K562 (cell line): ENCODE data around the gene KAZN. TPM values are rescaled to one million over a fixed set of nuclear protein-coding genes. Genes with fewer than 3 reads are reported as not detected.

Experiments used
- ATAC-seq: fragments of 200-7000 bp; cut with Tn5 transposase; 3 replicates; pipeline ENCODE4 v1.9.1; 2020; ENCODE audit warnings: moderate library complexity
- BruUV-seq: library from RNA; stranded (reverse); fragments of 400-500 nt; replicated peaks from 2 replicates; lab custom pipeline; 2021; lab: Mats Ljungman, UMichigan
- CTCF ChIA-PET: fragments of 300-600 bp; formaldehyde crosslinking; extraction: SDS; loops from one replicate; lab custom pipeline; 2021; ENCODE audit warnings: low intra/inter-chr PET ratio; lab: Yijun Ruan, JAX
- POLR2A ChIA-PET: fragments of 300-600, 350-650 bp; sonication (Branson Sonifier 250); formaldehyde crosslinking; extraction: SDS; loops from one replicate; lab custom pipeline; 2021; ENCODE audit warnings: antibody characterized with exemption, inconsistent platforms; lab: Yijun Ruan, JAX
- DNase-seq, 4 experiments: peaks; one replicate each; pipeline versions ENCODE4 v3.0.0 to v3.0.0-alpha.2; 2011 to 2018; ENCODE audit warnings: low spot score in 3 of 4, mixed read lengths in 3 of 4; ENCODE audit errors: extremely low read depth in 1 of 4
- FAIRE-seq: peaks from 2 replicates; lab custom pipeline; 2011; peaks lifted over from hg19 to GRCh38; lab: Jason Lieb, UNC
- H2AFZ ChIP-seq: 2 replicates; pipeline ENCODE4 v1.6.0; 2011; ENCODE audit warnings: low read depth, low read length, control low read depth, inconsistent platforms
- H3K27ac ChIP-seq: fragments of 200-600 bp; 3 replicates; pipeline ENCODE4 v1.8.0; 2011; ENCODE audit warnings: low read depth, mild to moderate bottlenecking, control low read depth, inconsistent platforms, low read length, moderate library complexity, mixed read lengths; ENCODE audit errors: extremely low read depth
- H3K27me3 ChIP-seq, 2 experiments: fragments of 300-600 bp in 1 of 2; 2 replicates in 1 of 2; 3 replicates in 1 of 2; pipeline versions ENCODE4 v1.6.0 to v1.8.0; 2011; ENCODE audit warnings: inconsistent platforms in 2 of 2, low read length in 2 of 2, mild to moderate bottlenecking in 1 of 2, mixed read lengths in 1 of 2, moderate library complexity in 1 of 2; ENCODE audit not compliant: control insufficient read depth in 2 of 2, insufficient read depth in 2 of 2
- H3K36me3 ChIP-seq: fragments of 300-600 bp; 3 replicates; pipeline ENCODE4 v1.8.0; 2011; ENCODE audit warnings: mild to moderate bottlenecking, low read length, inconsistent platforms; ENCODE audit not compliant: control insufficient read depth, insufficient read depth
- H3K4me1 ChIP-seq, 2 experiments: fragments of 200-600 bp in 1 of 2; replicated peaks in 1 of 2; 2 replicates in 1 of 2; 3 replicates in 1 of 2; pipeline versions ENCODE4 v1.5.1 to v1.8.0; 2011; ENCODE audit warnings: inconsistent platforms in 2 of 2, low read length in 2 of 2, mild to moderate bottlenecking in 1 of 2, mixed read lengths in 1 of 2, moderate library complexity in 1 of 2; ENCODE audit not compliant: control insufficient read depth in 2 of 2, insufficient read depth in 2 of 2
- H3K4me2 ChIP-seq: 2 replicates; pipeline ENCODE4 v1.6.1; 2011; ENCODE audit warnings: low read length, control low read depth, inconsistent platforms, mixed read lengths; ENCODE audit not compliant: insufficient read depth
- H3K4me3 ChIP-seq: fragments of 200-600 bp; sonication (generic), shearing (Covaris generic); 2 replicates; pipeline ENCODE4 v1.5.1; 2016; ENCODE audit warnings: control low read depth, inconsistent platforms
- H3K79me2 ChIP-seq: fragments of 200-600 bp; 3 replicates; pipeline ENCODE4 v1.8.0; 2011; ENCODE audit warnings: low read length, inconsistent platforms; ENCODE audit not compliant: control insufficient read depth, insufficient read depth
- H3K9ac ChIP-seq, 2 experiments: 2 replicates each; pipeline versions ENCODE4 v1.6.0 to v1.6.1; 2011; ENCODE audit warnings: low read depth in 2 of 2, low read length in 2 of 2, control low read depth in 1 of 2, inconsistent platforms in 1 of 2, mild to moderate bottlenecking in 1 of 2, mixed read lengths in 1 of 2; ENCODE audit not compliant: insufficient read depth in 1 of 2
- H3K9me1 ChIP-seq: one replicate; pipeline ENCODE4 v1.6.0; 2011; ENCODE audit warnings: inconsistent platforms, mild to moderate bottlenecking, low read length, moderate library complexity; ENCODE audit not compliant: control insufficient read depth, insufficient read depth
- H3K9me3 ChIP-seq: replicated peaks from 2 replicates; pipeline ENCODE4 v1.5.1; 2011; ENCODE audit warnings: low read depth, low read length, inconsistent platforms; ENCODE audit not compliant: control insufficient read depth, insufficient read depth
- H4K20me1 ChIP-seq: replicated peaks from 2 replicates; pipeline ENCODE4 v1.6.1; 2011; ENCODE audit warnings: low read length, inconsistent platforms, mixed read lengths; ENCODE audit not compliant: control insufficient read depth, insufficient read depth
- TCF15 ChIP-seq: fragments of 250-450 bp; sonication (Bioruptor Pico); IDR thresholded peaks from 2 replicates; pipeline ENCODE4 v1.8.0; 2022; ENCODE audit warnings: moderate library complexity, mild to moderate bottlenecking, inconsistent platforms
- WGBS: fragments of 100-300 bp; shearing (Covaris generic); methylation state at CpG from one replicate; pipeline ENCODE4 v1.1.6; 2016; ENCODE audit warnings: low coverage, mixed read lengths; ENCODE audit not compliant: insufficient coverage; ENCODE audit errors: missing lambda C conversion rate; 5-methylcytosine and 5-hydroxymethylcytosine counted together
- in situ Hi-C: fragments of 300-500 bp; cut with MboI; formaldehyde crosslinking; loops from 4 replicates; pipeline ENCODE4 v1.15.0; 2018; ENCODE audit warnings: inconsistent platforms, mixed read lengths
- intact Hi-C: fragments of 100-400 bp; cut with micrococcal nuclease; formaldehyde crosslinking; loops from 2 replicates; pipeline ENCODE4 v1.14.2; 2022
- polyA plus RNA-seq, 8 experiments: library from polyadenylated mRNA; depleted of rRNA in 4 of 8; stranded (reverse) in 5 of 8; unstranded in 3 of 8; fragments of >200 nt; fragmentation: Nextera tagmentation in 2 of 8; fragmentation: Illumina TruSeq in 1 of 8; extraction: Ambion mirVana in 2 of 8; extraction: Trizol in 1 of 8; gene quantifications; 2 replicates each; pipeline versions ENCODE4 v1.2.1 to v1.2.3, GENCODE V29; 2011 to 2014; ENCODE audit warnings: inconsistent platforms in 1 of 8, missing spikeins in 1 of 8
- total RNA-seq, 7 experiments: library from RNA; depleted of rRNA in 6 of 7; stranded (reverse); fragments of >200 nt in 6 of 7; fragmentation: Illumina TruSeq in 2 of 7; extraction: Trizol in 2 of 7; gene quantifications; 2 replicates each; pipeline versions ENCODE4 v1.2.1 to v1.2.3, GENCODE V29; 2011 to 2021; ENCODE audit warnings: low replicate concordance in 1 of 7
- TF ChIP-seq, protein P1 (sequence below), 3 experiments: fragments of 200-800 bp in 1 of 3; sonication (Bioruptor generic) in 1 of 3; sonication (generic) in 1 of 3; formaldehyde crosslinking in 1 of 3; IDR thresholded peaks; 2 replicates each; pipeline versions ENCODE4 v1.6.1 to v1.8.0; 2016 to 2022; ENCODE audit warnings: mild to moderate bottlenecking in 2 of 3, missing compliant biosample characterization in 2 of 3, missing genetic modification characterization in 2 of 3, missing genetic modification reagents in 1 of 3

The KAZN gene
- total and polyA plus RNA-seq, 9 of the 15 experiments (the other 6 are each of a cell fraction or from before 2014, with no cell fraction given), result 2.1 to 21.6 (median 5.4) TPM

DNA sequence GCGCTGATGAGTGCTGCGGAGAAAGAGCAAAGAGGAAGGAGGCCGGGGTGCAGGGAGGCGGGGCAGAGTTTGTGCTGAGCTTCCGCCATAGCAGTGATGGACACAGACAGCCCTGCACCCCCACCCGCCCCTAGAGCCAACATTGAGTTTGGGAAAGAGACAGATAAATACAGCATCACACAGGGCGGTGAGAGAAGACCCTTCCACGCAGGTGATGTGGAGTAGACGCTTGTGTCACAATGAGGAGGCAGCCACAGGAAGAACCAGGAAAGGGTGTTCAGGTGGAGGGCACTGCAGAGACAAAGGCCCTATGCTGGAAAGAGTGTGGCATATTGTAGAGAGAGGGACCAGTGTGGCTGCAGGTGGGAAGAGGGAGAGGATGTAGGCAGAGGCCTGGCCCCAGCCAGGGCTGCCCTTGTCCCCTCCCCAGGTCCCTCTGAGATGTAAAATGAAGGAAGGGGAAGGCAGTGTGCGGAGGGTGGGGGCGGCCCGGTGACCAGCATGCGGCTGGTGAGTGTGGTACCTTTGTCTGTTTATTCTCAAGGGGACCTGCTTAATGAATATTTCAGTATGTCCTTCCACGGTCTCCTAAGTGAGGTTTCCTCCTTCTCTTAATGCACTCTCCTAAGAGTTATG lies 360.7 kb downstream of the KAZN start:
- Histone ChIP-seq H3K79me2 (no peaks in the 10 kb centered on the region), H3K4me3 (no peak overlapping the region), H3K36me3 (peaks cover 26% of the 10 kb centered on the region; the same call in 2 of the 3 replicates), H3K9ac (no peak overlapping the region), H3K4me2 (no peak overlapping the region), H2AFZ (no peak overlapping the region), H3K4me1 (peaks cover 0 to 14% of the 10 kb centered on the region in 2 experiments; a peak in 1 of 5 replicates), H3K9me1 (no peaks in the 10 kb centered on the region), H3K9me3 (no peaks in the 10 kb centered on the region)
- DNase-seq (no peak), FAIRE-seq (no peak), ATAC-seq (no peak)
- ChIA-PET CTCF (no interaction called here), POLR2A (no interaction called here)
- WGBS, result 87% methylated on average over 14 of the region's 14 CpGs
- no peak for TF ChIP-seq TCF15 (CRISPR knock-in tag)
- TF ChIP-seq, protein P1, sequence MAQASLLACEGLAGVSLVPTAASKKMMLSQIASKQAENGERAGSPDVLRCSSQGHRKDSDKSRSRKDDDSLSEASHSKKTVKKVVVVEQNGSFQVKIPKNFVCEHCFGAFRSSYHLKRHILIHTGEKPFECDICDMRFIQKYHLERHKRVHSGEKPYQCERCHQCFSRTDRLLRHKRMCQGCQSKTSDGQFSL (CRISPR knock-in tag; IDR thresholded peaks at IDR 0.05), result 0 out of 2 replicates have a peak, but pooled peaks have one; percentile 16
- TF ChIP-seq, protein P1 (tag; IDR thresholded peaks at IDR 0.05), result no peak
- TF ChIP-seq, all 486 proteins: peak for 1
- intact Hi-C loops (no loop called here), in situ Hi-C loops (no loop called here)
- no peaks in the 10 kb centered on the region; a peak in 1 of 5 replicates for H3K27me3 ChIP-seq
- H4K20me1 ChIP-seq, result no peaks in the 10 kb centered on the region
- no peak overlapping the region for H3K27ac ChIP-seq
- BruUV-seq, result no TSS peak
